Naive thymus-derived CD4-positive, alpha-beta T cell (primary cell): ENCODE measurements around the gene DDR1. TPM values are rescaled to one million over a fixed set of nuclear protein-coding genes. Genes with fewer than 3 reads are reported as not detected.

ENCODE experiments used
- microRNA-seq: library from miRNA; unstranded; fragments of <30 nt; microRNA quantifications from one replicate; pipeline ENCODE4 v1.2.0, GENCODE V29; 2022; ENCODE audit warnings: borderline microRNAs expressed
- polyA plus RNA-seq, 2 donors: library from polyadenylated mRNA; unstranded; fragments of 300-500 nt; fragmentation: Illumina TruSeq; gene quantifications; one replicate each; pipeline ENCODE4 v1.2.3, GENCODE V29; 2021
- total RNA-seq, 6 experiments: library from RNA in 5 of 6; stranded (reverse) in 5 of 6; gene quantifications; 1 replicate in 5 of 6; 2 replicates in 1 of 6; pipeline ENCODE4 v1.2.3 and lab custom pipeline; 2021 to 2026

Gene DDR1
- total and polyA plus RNA-seq, 7 experiments from 2014 or later: 1.8 to 23.8 (median 17.3) TPM

Small RNA genes within 50 kb of the gene (microRNA-seq; reads per million reads assigned to microRNA genes)
- not detected for gene MIR4640

Other genes starting within 250 kb of the DDR1 start
- gene C6orf136, start 237.4 kb upstream of the DDR1 start, total RNA-seq: 10 to 100 TPM; 23.7 to 38.0 (median 32.1) TPM
- gene C6orf136, start 237.4 kb upstream of the DDR1 start, polyA plus RNA-seq: 10 to 100 TPM; 12.3 to 22.5 TPM
- gene DHX16, start 211.5 kb upstream of the DDR1 start, total RNA-seq: 10 to 100 TPM; 25.9 to 51.5 (median 46.7) TPM
- 10 to 100 TPM; 14.9 to 38.3 TPM for gene DHX16, start 211.5 kb upstream of the DDR1 start, polyA plus RNA-seq
- gene PPP1R18, start 197.9 kb upstream of the DDR1 start, total RNA-seq: 100 to 1,000 TPM in 2 of 5 experiments, 10 to 100 TPM in 3; 60.9 to 262 (median 95.3) TPM
- 10 to 100 TPM; 70.3 to 90.5 TPM for gene PPP1R18, start 197.9 kb upstream of the DDR1 start, polyA plus RNA-seq
- gene NRM, start 193.5 kb upstream of the DDR1 start, total RNA-seq: 10 to 100 TPM in 1 of 5 experiments, 1 to 10 TPM in 4; 2.3 to 29.4 (median 3.1) TPM
- 1 to 10 TPM; 7.2 to 7.6 TPM for gene NRM, start 193.5 kb upstream of the DDR1 start, polyA plus RNA-seq
- gene MDC1, start 167.2 kb upstream of the DDR1 start, total RNA-seq: 10 to 100 TPM; 40.3 to 78.9 (median 62.0) TPM
- 10 to 100 TPM in 1 of 2 donors, 1 to 10 TPM in 1; 4.5 to 11.0 TPM for gene MDC1, start 167.2 kb upstream of the DDR1 start, polyA plus RNA-seq
- 100 to 1,000 TPM in 4 of 5 experiments, 10 to 100 TPM in 1; 86.7 to 930 (median 242) TPM for gene TUBB, start 164.2 kb upstream of the DDR1 start, total RNA-seq
- gene TUBB, start 164.2 kb upstream of the DDR1 start, polyA plus RNA-seq: 100 to 1,000 TPM; 107 to 151 TPM
- 100 to 1,000 TPM in 1 of 5 experiments, 10 to 100 TPM in 4; 59.4 to 204 (median 81.3) TPM for gene FLOT1, start 141.8 kb upstream of the DDR1 start, total RNA-seq
- gene FLOT1, start 141.8 kb upstream of the DDR1 start, polyA plus RNA-seq: 100 to 1,000 TPM; 107 to 132 TPM
- gene IER3, start 140.0 kb upstream of the DDR1 start, total RNA-seq: 10 to 100 TPM; 10.8 to 69.9 (median 26.7) TPM
- 1 to 10 TPM; 2.2 to 2.8 TPM for gene IER3, start 140.0 kb upstream of the DDR1 start, polyA plus RNA-seq
- 10 to 100 TPM; 18.8 to 42.3 (median 32.2) TPM for gene GTF2H4, start 23.7 kb downstream of the DDR1 start, total RNA-seq
- 10 to 100 TPM in 1 of 2 donors, 1 to 10 TPM in 1; 8.0 to 12.1 TPM for gene GTF2H4, start 23.7 kb downstream of the DDR1 start, polyA plus RNA-seq
- 10 to 100 TPM; 22.2 to 47.3 (median 37.9) TPM for gene VARS2, start 29.7 kb downstream of the DDR1 start, total RNA-seq
- gene VARS2, start 29.7 kb downstream of the DDR1 start, polyA plus RNA-seq: 10 to 100 TPM; 17.1 to 18.9 TPM
- not detected for gene SFTA2, start 47.7 kb downstream of the DDR1 start, total RNA-seq
- gene SFTA2, start 47.7 kb downstream of the DDR1 start, polyA plus RNA-seq: under 1 TPM in 1 of 2 donors, not detected in 1; 0.34 TPM
- gene MUCL3, start 56.5 kb downstream of the DDR1 start, total RNA-seq: not detected
- not detected for gene MUCL3, start 56.5 kb downstream of the DDR1 start, polyA plus RNA-seq
- gene MUC21, start 99.2 kb downstream of the DDR1 start, total RNA-seq: not detected
- not detected for gene MUC21, start 99.2 kb downstream of the DDR1 start, polyA plus RNA-seq
- not detected for gene MUC22, start 126.0 kb downstream of the DDR1 start, total RNA-seq
- not detected for gene MUC22, start 126.0 kb downstream of the DDR1 start, polyA plus RNA-seq
- not detected for gene C6orf15, start 228.1 kb downstream of the DDR1 start, total RNA-seq
- not detected for gene C6orf15, start 228.1 kb downstream of the DDR1 start, polyA plus RNA-seq
- not detected for gene PSORS1C1, start 230.3 kb downstream of the DDR1 start, total RNA-seq
- not detected for gene PSORS1C1, start 230.3 kb downstream of the DDR1 start, polyA plus RNA-seq
- not detected for gene CDSN, start 235.9 kb downstream of the DDR1 start, total RNA-seq
- not detected for gene CDSN, start 235.9 kb downstream of the DDR1 start, polyA plus RNA-seq